GM12872 (cell line): ENCODE measurements around the gene CCNI2.

Source experiments
- TF ChIP-seq, protein P1 (sequence below): IDR thresholded peaks from 3 replicates; pipeline ENCODE4 v1.5.1; 2011; ENCODE audit warnings: low read depth, mild to moderate bottlenecking, low read length, moderate library complexity; ENCODE audit not compliant: insufficient read depth

CCNI2 gene

DNA sequence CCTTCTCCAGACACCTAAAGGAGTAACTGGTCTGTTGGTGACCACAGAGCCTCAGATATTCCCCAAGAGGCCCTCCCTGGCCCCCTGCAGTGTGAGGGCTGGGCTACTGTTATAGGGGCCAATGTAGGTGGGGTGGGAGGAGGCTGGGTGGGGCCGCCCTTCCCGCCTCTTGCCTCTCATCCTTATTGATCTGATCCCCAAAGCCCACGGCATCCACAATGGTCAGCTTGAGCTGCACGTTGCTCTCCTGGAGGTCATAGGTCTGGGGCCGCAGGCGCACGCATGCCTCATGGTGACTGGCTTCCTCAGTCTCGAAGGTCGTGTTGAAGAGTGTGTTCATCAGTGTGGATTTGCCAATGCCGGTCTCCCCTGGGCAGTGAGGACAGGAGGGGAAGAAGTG lies 16.8 kb downstream of the CCNI2 start:
- TF ChIP-seq, protein P1, sequence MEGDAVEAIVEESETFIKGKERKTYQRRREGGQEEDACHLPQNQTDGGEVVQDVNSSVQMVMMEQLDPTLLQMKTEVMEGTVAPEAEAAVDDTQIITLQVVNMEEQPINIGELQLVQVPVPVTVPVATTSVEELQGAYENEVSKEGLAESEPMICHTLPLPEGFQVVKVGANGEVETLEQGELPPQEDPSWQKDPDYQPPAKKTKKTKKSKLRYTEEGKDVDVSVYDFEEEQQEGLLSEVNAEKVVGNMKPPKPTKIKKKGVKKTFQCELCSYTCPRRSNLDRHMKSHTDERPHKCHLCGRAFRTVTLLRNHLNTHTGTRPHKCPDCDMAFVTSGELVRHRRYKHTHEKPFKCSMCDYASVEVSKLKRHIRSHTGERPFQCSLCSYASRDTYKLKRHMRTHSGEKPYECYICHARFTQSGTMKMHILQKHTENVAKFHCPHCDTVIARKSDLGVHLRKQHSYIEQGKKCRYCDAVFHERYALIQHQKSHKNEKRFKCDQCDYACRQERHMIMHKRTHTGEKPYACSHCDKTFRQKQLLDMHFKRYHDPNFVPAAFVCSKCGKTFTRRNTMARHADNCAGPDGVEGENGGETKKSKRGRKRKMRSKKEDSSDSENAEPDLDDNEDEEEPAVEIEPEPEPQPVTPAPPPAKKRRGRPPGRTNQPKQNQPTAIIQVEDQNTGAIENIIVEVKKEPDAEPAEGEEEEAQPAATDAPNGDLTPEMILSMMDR: no peak

DNA sequence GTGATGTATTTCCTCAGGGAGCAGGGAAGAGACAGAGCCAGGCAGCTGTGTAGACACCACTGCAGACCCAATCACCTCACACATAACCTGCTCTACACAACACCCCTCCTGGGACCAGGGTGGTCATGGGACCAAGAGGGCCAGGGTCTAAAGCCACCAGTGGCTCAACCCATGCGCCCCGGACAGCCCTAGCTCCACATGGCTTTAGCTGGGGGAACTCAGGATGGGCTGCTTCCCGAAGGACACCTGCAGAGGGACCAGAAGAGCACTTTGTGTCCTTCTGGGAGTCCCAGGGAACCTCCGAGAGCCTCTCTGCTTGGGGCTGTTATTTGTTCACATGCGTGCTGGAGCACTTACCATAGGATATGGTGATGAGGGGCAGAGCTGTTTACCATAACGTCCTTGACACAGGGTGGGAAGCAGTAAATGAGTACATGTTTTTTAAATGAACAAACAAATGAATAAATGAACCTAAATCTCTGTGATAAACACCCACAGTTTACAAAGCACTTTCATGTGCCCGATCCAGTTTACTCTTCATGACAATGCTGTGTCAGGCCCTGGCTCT lies 17.5 kb downstream of the CCNI2 start:
- TF ChIP-seq, protein P1: no peak

DNA sequence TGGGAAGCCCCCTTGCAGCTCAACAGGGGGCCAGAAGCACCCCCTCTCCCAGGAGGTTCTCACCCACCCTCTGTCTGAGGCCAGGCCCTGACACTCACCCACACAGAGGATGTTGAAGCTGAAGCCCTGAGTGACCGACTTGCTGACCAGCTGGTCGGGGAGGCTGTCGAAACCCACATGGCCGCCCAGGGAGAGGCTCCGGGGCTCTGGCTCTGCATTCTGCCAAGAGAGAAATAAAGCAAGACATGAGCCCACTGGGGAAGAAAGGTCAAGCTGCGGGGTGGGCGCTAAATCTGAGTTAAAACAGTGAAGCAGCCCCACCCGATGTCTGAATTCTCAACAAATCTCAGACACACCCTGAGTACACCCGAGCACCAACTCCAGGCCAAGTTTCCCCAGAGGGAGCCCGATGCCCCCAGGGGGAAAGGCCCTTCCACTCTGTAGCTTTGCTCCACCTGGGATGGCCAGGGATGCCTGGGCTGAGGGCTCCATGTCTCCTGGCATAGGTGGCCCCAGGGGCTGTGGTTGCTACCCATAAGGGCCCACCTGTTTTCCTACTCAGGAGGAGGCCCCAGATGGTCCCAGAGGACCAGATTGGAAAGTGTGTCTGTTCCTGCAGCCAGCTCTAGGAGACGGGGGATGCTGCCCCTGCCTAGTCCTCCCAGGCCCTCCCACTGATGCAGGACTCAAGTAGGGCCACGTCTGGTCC lies 18.2 kb downstream of the CCNI2 start:
- TF ChIP-seq, protein P1: no peak

DNA sequence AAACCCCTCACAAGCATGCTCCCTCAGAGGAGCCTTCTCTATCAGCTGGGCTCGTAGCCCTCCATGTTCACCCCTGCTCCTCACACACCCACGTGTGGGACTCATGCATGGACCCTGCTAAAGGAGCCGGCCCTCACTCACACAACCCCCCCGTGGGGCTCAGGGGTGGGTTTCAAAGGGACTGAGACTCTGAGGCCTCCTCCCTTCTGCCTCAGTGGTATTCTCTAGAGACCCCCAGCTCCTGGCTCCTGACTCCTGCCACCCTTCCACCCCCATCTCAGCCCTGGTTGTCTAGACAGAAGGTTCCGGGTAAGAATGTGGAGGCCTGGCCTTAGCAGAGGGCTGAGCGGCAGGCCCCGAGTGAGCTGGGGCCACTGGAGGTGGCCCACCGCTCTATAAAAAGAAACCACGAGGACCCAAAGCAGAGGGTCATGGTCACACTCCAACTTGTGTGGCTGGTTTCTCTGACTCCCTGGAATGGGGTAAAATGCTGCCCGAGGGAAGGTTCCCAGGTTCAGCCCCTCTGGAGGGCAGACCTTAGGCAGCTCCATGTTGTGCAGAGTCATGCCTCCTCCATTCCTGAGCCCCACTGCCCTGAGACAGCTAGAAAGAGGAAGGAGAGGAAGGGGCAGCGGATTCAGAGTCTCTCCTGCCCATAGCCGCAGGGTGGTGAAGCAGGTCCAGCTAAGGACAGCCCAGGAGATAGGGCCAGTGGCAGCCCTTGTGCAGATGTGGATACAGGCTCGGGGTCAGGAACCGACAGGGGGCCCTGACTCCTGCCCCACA lies 19.0 kb downstream of the CCNI2 start:
- TF ChIP-seq, protein P1: no peak

DNA sequence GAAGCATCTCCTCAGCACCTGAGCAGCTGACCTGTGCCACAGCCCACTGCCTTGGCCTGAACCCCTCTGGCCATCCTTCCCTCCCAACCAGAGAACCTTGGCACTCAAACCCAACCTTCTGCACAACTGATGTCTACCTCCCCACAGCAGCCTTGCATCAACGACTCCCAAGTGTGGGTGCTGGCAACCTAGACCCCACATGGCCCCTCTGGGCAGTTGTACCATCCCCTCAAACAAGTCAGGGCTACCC lies 19.5 kb downstream of the CCNI2 start:
- TF ChIP-seq, protein P1: no peak

DNA sequence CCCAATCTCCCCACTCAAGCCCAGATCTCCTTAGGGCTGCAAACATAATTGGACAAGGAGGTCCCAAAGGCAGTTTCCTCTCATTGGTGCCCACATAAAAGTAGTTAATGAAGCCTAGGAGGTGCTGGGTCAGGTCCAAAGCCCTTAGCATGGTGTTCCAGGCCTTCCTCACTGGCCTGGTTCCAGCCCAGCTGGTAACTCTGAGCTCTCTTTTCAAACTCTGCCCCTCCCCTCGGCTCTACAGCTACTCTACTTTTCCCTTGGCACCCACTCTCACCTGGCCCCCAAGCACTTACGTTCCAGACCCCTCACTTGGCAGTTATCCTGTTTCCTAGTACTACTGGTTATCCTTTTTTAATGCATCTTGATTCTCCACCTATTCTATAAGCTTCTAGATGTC lies 19.9 kb downstream of the CCNI2 start:
- TF ChIP-seq, protein P1: no peak

DNA sequence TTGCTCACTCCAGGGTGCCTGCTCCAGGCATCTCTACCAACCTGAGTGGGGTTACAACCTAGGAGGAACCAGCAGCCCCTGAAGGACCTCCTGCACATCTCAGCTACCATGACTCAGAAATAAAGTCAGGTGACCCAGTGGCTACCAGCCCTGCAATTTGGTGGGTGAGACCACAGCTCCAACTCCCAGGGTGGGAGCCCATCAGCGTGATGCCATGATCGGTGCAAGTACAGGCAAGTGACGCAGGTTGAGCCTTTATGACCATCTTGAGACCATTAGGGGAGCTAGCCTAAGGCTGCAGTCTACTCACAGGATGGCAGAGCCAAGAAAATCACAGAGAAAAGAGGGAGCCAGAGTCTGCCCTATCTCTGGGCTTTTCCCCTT lies 21.3 kb downstream of the CCNI2 start:
- TF ChIP-seq, protein P1: no peak
